ENCODE data around the gene TCF7. TPM values are rescaled to one million over a fixed set of nuclear protein-coding genes. Genes with fewer than 3 reads are reported as not detected.

Gene TCF7
- total RNA-seq, 1 donor from 2014 or later = 0.27 TPM

- no peak for DNase-seq (ENCODE audit: low read depth)
Observed at GRCh38 chr5:134129411-134130238, 15.1 kb downstream of the TCF7 start.

- DNase-seq (ENCODE audit: low read depth) = no peak
Observed at GRCh38 chr5:134130239-134130945, 15.9 kb downstream of the TCF7 start.

GRCh38 chr5:134131165-134131564 lies 16.7 kb downstream of the TCF7 start:
- DNase-seq (ENCODE audit: low read depth) = no peak

- no peak for DNase-seq (ENCODE audit: low read depth)
Observed at GRCh38 chr5:134131578-134132350, 17.3 kb downstream of the TCF7 start.

GRCh38 chr5:134132372-134133187 lies 18.1 kb downstream of the TCF7 start:
- no peak for DNase-seq (ENCODE audit: low read depth)

GRCh38 chr5:134133188-134133994 lies 18.9 kb downstream of the TCF7 start:
- DNase-seq (ENCODE audit: low read depth) = no peak

- DNase-seq (ENCODE audit: low read depth) = peak; percentile 47
Observed at GRCh38 chr5:134133995-134134541, 19.6 kb downstream of the TCF7 start.

- no peak for DNase-seq (ENCODE audit: low read depth)
Observed at GRCh38 chr5:134135091-134135655, 20.7 kb downstream of the TCF7 start.

- no peak for DNase-seq (ENCODE audit: low read depth)
Observed at GRCh38 chr5:134136221-134136631, 21.7 kb downstream of the TCF7 start.

- DNase-seq (ENCODE audit: low read depth) = no peak
Observed at GRCh38 chr5:134136771-134137170, 22.3 kb downstream of the TCF7 start.

GRCh38 chr5:134138416-134139376 lies 24.2 kb downstream of the TCF7 start:
- DNase-seq (ENCODE audit: low read depth) = peak; percentile 45

GRCh38 chr5:134139377-134139851 lies 24.9 kb downstream of the TCF7 start:
- DNase-seq (ENCODE audit: low read depth) = no peak

- no peak for DNase-seq (ENCODE audit: low read depth)
Observed at GRCh38 chr5:134139891-134140469, 25.5 kb downstream of the TCF7 start.

- peak; percentile 78 for DNase-seq (ENCODE audit: low read depth)
Observed at GRCh38 chr5:134140530-134141201, 26.2 kb downstream of the TCF7 start.

GRCh38 chr5:134141331-134142050 lies 27.0 kb downstream of the TCF7 start:
- peak; percentile 46 for DNase-seq (ENCODE audit: low read depth)

GRCh38 chr5:134142052-134142451 lies 27.6 kb downstream of the TCF7 start:
- DNase-seq (ENCODE audit: low read depth) = no peak
